ENCODE results near the gene SH3TC1.

SH3TC1 gene

DNA sequence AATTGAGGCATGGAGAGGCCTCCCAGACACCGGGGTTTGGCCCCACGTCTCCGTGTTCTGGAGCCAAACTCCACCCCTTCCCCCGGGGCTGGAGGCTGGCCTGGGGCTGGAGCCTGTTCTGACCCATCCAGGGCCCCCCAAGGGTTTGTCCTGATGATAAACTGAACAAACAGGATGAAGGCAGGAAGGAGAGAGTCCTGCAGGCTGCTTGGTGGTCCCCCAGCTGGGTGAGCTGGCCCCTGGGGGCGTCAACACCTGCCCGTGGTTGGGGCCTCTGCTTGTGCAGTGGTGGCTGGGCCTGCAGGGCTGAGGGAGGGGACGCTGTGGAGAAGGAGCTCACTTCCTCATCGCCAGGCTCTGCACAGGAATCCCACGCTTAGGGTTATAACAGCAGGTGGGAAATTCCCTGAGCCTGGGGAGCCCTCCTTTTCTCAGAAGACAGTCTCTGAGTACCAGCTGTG lies 2.3 kb downstream of the SH3TC1 start:
- no peak overlapping the region for H3K27ac ChIP-seq
- TF ChIP-seq, protein P1, sequence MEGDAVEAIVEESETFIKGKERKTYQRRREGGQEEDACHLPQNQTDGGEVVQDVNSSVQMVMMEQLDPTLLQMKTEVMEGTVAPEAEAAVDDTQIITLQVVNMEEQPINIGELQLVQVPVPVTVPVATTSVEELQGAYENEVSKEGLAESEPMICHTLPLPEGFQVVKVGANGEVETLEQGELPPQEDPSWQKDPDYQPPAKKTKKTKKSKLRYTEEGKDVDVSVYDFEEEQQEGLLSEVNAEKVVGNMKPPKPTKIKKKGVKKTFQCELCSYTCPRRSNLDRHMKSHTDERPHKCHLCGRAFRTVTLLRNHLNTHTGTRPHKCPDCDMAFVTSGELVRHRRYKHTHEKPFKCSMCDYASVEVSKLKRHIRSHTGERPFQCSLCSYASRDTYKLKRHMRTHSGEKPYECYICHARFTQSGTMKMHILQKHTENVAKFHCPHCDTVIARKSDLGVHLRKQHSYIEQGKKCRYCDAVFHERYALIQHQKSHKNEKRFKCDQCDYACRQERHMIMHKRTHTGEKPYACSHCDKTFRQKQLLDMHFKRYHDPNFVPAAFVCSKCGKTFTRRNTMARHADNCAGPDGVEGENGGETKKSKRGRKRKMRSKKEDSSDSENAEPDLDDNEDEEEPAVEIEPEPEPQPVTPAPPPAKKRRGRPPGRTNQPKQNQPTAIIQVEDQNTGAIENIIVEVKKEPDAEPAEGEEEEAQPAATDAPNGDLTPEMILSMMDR (conservative IDR thresholded peaks at IDR 0.05), result no peak
- no peak for TF ChIP-seq ZFX (IDR thresholded peaks at IDR 0.05)

DNA sequence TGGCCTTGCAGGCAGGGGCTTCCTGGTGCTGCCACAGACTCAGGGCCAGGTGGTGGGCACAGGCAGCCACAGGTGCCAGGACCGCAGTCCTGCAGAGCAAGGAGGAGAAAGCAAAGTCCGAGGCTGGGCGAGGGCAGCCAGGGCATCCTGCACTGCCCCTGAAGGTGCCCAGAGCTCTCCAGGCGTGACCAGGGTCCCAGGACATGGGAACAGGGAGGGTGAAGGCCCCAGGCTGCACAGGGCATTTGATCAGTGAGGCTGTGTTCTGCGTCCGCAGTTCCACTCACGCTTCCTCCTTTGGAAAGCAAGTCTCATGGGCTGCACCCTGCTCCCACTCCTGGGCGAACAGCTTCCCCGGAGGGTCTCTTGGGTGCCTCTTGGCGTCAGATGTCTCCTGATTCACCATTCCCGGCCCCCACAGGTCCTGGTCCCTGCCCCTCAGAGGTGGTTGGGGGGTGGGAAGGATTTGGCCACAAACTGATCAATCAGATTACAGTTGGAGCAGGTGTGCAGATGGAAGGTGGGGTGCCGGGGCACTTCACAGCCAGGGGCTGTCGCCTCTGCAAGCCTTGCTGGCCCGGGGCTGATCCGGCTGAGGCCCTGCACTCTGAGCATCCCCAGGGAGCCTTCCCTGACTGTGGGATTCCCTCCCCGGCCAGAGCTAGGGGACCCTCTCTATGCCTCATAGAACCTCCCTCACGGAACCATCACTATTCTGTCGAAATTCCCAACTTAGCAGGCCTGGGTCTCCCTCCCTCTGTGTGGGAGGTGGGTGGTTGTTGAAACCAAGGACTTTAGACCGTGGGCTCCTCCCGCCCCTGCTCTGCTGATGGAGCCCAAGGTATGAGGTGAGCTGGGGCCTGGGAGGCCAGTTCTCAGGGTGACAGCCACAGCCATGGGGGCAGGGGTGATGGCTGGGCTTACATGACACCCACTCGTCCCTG lies 3.3 kb downstream of the SH3TC1 start:
- no peak overlapping the region for H3K27ac ChIP-seq
- TF ChIP-seq, protein P1 (conservative IDR thresholded peaks at IDR 0.05), result no peak
- no peak for TF ChIP-seq ZFX (IDR thresholded peaks at IDR 0.05)

DNA sequence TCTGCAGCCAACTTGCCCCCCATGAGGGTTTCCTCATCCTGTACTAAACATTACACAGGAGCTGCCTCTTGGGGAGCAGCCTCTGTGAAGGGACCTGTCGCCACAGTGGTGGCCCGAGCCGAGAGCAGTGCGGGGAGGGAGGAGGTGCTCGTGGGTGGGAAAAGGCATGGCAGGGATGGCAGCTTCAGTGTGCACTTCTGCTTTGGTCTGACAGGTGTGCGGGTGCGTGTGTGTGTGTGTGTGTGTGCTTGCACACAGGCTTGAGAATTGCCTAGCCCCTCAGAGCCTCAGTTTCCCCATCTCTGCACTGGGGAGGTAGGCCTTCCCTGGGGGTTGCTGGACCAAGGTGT lies 3.9 kb downstream of the SH3TC1 start:
- TF ChIP-seq, protein P1 (conservative IDR thresholded peaks at IDR 0.05), result no peak
- TF ChIP-seq ZFX (IDR thresholded peaks at IDR 0.05), result no peak
- no peak overlapping the region for H3K27ac ChIP-seq

DNA sequence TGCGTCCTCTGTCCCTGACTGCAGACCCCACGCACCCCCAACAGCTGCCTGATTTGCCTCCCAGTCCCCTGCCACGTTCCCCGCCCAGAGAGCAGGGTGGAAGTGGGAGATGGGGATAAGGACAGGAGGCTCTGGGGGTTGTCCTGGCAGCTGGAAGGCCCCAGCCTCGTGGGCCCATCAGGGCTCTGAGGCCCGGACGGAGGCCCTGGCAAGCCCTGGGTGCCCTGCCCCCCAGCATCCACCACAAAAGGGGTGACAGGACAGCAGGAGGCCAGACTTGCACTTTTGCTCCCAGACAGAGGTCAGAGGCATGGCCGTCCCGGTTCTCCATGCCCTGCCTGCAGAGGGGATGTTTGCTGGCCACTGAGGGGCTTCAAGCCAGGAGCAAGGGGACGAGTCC lies 4.7 kb downstream of the SH3TC1 start:
- TF ChIP-seq, protein P1 (conservative IDR thresholded peaks at IDR 0.05), result no peak
- TF ChIP-seq ZFX (IDR thresholded peaks at IDR 0.05), result no peak
- H3K27ac ChIP-seq, result no peak overlapping the region

DNA sequence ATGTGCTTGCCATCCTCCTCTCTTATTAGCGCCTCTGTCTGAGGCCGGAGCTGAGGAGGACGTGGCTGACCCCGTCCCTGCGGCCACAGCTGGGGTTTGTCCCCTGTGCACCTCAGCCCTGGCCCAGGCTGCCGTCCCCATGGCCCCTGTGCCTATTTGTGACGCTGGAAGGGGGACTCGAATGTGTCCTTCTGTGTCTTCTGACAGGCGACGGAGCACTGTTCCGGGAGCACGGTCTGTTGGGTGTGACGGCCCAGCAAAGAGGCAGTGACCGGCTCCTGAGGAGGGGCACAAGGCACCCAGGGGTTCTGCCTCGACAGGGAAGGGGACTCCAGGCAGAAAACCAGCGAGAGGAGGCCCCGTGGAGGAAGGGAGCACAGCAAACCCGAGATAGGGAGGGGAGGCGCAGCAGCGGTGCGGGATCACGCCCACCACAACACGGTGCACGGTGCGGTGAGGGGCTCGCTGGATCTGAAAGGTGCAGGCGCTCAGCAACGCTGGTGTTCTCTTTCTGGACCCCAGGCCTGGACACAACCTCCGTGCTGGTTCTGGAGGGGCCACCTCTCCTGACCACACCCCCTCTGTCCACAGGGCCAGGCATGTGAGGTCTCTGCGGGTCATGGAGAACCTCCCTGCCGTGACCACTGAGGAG lies 5.6 kb downstream of the SH3TC1 start:
- TF ChIP-seq ZFX (IDR thresholded peaks at IDR 0.05), result no peak
- TF ChIP-seq, protein P1 (conservative IDR thresholded peaks at IDR 0.05), result no peak
- no peak overlapping the region for H3K27ac ChIP-seq

DNA sequence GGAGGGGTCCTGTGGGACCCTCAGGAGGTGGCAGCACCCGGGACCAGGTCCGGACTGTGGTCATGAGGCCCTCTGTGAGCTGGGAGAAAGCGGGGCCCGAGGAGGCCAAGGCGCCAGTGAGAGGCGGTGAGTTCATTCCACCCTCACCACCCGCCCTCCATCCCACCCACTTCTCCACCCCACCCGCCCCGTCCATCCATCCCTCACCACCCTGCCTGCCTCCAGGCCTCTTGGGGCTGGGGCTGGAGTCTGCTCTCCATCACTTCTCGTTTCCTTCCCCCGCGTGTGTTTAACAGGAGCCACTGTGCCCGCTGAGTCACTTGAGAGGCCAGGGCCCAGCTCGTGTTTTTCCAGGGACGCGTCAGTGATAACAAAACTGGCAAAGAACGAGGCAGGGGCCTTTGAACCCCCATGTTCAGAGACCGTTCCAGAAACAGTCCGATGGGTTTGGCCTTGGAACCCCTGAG lies 6.2 kb downstream of the SH3TC1 start:
- TF ChIP-seq, protein P1 (conservative IDR thresholded peaks at IDR 0.05), result no peak
- TF ChIP-seq ZFX (IDR thresholded peaks at IDR 0.05), result no peak

More for the DNA sequence above, 6.2 kb downstream of the SH3TC1 start:
- H3K27ac ChIP-seq, result no peak overlapping the region

Data from C4-2B (cell line).